HFF-Myc (cell line): ENCODE data around the gene PPP1R1B.

Experiments
- DNase-seq: peaks from one replicate; pipeline ENCODE4 v3.0.0-alpha.2; 2011; ENCODE audit warnings: low read depth; ENCODE audit errors: extremely low read depth
- H3K4me3 ChIP-seq: replicated peaks from 2 replicates; pipeline ENCODE4 v1.5.1; 2011; ENCODE audit warnings: low read depth, mild to moderate bottlenecking, control low read depth, low read length
- CTCF ChIP-seq: IDR thresholded peaks from 2 replicates; pipeline ENCODE4 v1.5.1; 2012; ENCODE audit warnings: mild to moderate bottlenecking, low read depth, low read length, control low read depth; ENCODE audit errors: missing control alignments

PPP1R1B gene

GRCh38 chr17:39679521-39680192 is 52.9 kb downstream of the PPP1R1B start:
- no peak for DNase-seq
- H3K4me3 ChIP-seq, result no peak overlapping the region
- TF ChIP-seq CTCF, result no peak

- no peak overlapping the region for H3K4me3 ChIP-seq
- no peak for TF ChIP-seq CTCF
- DNase-seq, result no peak
These were observed 56.7 kb downstream of the PPP1R1B start for GRCh38 chr17:39683295-39683939.

- H3K4me3 ChIP-seq, result no peak overlapping the region
- no peak for DNase-seq
- TF ChIP-seq CTCF, result no peak
These were observed 57.8 kb downstream of the PPP1R1B start for GRCh38 chr17:39684369-39685192.
